Stimulated activated CD4-positive, alpha-beta T cell treated with anti-CD3 and anti-CD28 coated beads, Interleukin-1b, Interleukin-23, amount 100 ng/mL, for 24 hours (primary cell): ENCODE data around the gene CDH23.

ENCODE experiments used
- DNase-seq, 4 experiments: peaks; one replicate each; pipeline ENCODE4 v3.0.0-alpha.2; 2020; ENCODE audit warnings: low read depth in 4 of 4, low spot score in 1 of 4

The CDH23 gene

DNA sequence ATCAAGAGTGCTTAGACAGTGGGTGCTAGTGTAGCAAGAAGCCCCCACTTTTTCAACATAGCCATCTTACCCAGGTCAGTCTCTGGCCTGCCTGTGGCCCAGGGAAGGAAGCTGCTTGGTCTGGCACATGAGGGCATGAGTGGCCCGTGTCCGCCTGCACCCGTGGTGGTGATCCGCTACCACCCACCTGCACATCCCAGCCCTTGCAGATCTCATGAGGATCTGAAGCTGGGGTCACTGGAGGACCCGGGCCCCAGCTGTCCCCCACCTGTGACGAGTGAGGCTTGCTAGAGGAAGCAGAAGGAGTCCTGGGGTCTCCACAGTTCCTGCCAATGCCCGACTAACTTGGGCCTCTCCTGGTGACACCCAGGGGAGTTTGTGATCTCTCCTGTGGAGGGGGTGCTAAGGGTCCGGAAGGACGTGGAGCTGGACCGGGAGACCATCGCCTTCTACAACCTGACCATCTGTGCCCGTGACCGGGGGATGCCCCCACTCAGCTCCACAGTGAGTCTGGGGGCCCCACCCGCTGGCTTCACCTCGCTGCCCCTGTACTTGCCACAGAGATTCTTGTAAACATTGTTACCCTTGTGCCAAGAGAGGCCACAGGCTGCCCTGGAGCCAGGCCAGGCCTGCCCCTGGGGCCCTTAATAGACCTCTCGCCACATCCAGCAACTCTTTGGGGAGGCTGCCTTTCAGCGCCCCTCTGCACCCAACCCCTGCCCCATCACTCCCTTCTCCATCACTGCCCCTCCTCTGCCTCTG lies 387.4 kb downstream of the CDH23 start:
- no peak for DNase-seq

DNA sequence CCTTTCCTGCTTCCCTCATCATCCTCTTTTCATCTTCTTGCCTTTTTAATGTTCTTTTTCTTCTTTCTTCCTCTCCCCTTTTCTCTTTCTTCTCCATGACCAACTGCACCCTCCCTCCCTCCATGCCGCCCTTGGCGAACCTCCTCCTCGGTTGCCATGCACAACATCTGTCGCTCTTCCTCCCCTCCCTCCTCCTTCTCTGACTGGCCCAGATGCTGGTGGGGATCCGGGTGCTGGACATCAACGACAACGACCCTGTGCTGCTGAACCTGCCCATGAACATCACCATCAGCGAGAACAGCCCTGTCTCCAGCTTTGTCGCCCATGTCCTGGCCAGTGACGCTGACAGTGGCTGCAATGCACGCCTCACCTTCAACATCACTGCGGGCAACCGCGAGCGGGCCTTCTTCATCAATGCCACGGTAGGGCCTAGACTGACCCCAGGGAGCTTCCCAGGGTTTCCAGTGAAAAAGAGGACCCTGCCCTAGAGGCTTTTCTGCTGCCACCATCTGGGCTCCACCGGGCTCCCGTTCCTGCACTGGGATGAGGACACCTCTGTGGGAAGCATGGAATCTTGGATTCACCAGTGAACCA lies 388.1 kb downstream of the CDH23 start:
- DNase-seq: no peak

DNA sequence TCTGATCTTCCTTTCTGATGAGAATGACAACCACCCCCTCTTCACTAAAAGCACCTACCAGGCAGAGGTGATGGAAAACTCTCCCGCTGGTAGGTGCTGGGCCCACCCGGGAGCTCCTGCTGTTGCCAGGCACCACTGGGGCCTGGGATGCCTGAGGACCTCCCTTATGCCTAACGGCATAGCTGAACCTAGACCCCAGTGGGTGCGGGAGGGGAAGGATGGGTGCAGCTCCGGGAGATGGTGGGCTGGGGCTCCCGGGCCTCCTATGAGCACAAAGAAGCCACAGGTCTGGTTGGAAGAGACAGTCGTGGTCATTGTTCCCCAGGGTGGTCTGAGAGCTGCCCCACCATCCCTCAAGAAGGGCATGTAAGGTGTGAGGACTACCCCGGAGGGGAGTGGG lies 392.2 kb downstream of the CDH23 start:
- no peak for DNase-seq

DNA sequence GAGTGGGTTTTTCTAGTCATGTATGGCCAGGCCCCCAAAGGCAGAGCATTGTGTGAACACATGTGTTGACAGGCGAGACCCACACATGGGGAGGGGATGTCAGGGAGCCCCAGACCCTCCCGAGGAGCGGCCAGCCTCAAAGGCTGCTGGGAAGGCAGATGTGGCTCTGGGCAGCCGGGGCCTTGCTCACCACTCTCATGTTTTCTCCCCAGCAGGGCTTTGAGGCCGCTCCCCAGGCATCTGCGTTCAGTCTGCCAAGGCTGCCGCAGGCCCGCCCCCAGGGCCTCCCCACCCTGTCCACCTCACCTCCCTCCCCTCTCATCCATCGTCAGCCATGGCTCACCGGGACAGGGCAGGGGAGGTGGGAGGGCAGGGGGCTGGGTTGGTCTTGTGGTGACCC lies 393.2 kb downstream of the CDH23 start:
- no peak for DNase-seq

DNA sequence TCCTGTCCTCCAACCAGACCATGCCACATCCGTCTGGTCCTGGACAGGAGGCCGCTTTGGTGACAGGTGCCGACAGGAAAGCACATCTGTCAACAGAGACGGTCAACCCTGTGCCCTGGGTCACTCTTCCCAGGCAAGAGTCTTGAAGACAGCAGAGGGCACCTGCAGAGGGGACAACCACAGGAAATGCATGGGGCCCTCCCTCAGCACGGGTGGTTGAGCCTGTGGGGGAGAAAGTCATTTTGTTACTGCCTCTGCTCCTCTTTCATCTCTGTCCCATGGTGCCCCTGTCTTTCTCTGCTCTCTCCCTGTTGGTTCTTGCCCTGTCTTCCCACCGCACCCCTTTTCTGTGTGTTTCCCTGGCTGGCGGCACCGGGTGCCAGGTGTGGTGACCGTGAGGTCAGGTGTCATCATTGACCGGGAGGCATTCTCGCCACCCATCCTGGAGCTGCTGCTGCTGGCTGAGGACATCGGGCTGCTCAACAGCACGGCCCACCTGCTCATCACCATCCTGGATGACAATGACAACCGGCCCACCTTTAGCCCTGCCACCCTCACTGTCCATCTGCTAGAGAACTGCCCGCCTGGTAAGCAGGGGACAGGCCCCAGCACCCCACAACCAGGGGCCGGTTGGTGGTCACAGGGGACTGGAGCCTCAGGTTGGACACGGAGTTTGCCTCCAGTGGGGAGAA lies 394.2 kb downstream of the CDH23 start:
- no peak for DNase-seq

DNA sequence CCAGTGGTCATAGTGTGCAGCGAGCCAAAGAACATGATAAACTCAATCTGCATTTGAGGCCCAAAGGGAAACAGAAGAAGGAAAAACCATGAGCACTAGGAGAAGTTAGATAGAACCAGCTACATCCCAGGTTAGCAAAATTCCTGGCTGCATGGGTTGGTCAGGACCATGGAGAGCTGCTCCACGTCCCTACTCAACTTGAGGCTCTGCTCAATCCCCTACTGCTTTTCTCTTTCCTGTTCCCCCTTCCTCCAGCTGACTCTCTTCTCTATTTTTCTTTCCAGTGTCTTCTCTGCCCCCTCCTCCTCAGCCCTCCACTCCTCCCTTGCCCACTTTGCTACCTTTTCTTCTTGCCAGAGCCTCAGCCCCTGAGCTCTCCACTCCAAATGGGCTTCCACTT lies 398.5 kb downstream of the CDH23 start:
- no peak for DNase-seq

DNA sequence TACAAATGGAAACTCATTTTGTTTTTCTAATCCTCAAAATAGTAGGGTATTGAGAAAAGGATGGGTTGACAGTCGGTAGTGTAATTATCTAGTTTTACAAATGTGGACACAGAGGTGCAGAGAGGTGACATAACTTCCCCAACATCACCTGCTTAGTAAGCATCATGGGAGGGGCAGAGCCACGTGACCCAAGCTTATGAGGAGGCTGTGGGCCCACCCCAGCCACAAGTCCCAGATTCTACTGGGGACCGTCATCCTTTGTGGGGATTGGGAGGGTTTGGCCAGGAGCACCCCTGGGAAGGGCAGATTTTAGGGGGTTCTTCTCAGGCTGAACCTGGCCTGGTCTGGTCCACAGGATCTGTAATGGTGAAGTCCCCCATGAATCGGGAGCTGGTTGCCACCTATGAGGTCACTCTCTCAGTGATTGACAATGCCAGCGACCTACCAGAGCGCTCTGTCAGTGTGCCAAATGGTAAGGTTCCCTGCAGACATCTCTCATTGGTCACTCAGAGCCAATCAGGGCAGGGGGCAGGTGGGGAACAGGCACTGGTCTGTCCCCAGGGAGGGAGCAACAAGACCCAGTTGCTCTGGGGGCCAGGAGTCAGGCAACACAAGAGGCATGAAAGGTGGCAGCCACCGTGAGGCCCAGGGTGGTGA lies 400.2 kb downstream of the CDH23 start:
- no peak for DNase-seq

DNA sequence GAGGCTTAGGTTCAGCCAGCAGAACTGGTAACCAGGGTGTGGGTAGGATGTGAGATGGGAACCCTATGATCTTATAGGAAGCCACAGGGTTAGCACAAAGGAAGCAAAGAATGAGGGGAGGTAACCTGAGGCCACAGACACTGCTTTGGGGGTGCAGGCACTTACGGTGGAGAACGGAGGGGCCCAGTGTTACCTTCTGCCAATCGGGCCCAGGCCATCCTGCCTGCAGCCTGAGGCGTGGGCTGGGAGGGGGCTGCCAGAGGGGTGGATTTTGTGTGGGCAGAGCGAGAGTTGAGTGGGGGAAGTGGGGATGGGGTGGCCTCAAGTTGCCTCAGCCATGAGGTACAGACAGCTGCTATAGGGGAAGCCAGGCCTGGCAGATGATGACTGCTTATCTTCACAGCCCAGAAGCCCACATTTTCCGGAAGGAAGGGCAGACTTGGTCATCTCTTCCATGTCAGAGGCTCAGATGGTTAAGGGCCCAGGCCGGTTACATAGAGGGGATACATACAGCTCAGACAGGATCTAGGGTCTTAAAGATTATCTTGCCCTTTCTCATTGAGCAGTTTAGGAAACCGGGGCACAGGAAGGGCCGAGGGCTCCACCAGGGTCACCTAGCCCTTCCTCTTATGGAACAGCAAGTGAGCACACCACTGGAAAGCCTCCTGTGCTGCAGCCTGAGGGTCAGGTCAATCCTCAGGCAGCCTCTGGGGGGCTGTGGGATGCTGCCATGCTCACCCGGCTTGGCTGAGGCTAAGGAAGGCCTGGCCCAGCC lies 401.0 kb downstream of the CDH23 start:
- no peak for DNase-seq

DNA sequence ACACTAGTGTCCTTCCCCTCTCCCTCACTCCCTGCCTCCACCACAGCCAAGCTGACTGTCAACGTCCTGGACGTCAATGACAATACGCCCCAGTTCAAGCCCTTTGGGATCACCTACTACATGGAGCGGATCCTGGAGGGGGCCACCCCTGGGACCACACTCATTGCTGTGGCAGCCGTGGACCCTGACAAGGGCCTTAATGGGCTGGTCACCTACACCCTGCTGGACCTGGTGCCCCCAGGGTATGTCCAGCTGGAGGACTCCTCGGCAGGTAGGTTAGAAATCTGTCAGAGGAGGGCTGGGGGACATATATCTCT lies 401.5 kb downstream of the CDH23 start:
- DNase-seq: no peak

DNA sequence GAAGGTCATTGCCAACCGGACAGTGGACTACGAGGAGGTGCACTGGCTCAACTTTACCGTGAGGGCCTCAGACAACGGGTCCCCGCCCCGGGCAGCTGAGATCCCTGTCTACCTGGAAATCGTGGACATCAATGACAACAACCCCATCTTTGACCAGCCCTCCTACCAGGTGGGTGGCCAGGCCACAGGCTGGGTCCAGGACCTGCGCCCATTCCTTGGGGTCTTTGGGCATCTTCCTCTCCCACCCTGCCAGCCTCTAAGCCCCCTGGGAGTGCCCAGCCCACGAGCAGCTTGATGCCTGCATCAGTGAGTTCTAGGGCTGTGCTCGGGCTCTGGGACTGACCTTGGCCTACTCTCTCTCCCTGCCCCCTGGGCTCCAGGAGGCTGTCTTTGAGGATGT lies 402.4 kb downstream of the CDH23 start:
- DNase-seq: no peak

DNA sequence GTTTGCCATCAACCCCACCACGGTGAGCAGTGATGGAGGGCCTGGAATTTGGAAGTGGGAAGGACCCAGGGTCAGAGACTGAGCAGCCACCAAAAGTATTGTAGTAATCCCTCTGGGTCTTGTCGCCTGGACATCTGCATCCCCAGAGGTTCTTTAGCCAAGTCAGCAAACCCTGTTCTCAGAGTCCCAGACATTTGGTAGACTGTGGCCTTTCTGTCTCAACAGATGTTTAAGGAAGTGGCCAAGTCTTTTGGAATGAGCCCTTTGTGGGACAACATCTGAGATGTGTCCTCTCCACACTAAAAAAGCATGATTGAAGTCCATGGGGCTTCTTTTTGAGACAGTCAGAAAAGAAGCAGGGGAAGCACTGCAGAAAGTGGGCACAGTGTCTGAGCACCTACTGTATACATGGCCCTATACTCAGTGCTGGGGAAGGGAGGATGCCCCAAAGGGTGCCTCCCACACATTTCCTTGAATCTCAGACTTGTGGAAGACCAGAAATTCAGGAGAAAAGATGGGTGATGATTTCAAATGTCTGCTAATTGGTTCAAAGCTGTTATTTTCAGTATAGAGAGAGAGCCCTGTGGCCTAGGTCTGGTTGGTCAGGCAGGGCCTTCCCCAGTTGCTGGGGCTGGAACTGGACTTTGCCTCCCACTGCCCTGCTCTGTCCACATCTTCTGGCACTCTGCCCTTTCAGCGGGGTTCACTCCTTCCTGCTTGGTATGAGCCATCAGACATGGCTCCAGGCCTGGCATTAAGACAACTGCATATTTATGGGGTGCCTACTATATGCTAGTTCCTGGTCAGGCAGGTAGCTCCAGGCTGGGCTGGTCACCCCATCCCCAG lies 403.1 kb downstream of the CDH23 start:
- no peak for DNase-seq

DNA sequence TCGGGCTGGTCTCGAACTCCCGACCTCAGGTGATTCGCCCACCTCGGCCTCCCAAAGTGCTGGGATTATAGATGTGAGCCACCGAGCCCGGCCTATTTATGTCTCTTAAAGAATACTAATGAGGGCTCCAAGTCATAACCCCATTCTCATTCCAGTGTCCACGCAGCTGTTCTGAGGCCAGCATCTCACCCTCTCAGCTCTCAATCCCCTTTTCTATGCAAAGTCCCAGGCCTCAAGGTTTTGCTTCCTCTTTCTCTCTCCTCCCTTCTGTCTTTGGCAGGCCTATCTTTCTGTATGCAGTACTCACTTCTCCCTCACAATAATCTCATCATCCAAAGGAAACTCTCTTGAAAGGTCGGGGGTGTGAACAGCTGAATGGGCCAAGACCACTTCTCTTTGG lies 404.6 kb downstream of the CDH23 start:
- no peak for DNase-seq

DNA sequence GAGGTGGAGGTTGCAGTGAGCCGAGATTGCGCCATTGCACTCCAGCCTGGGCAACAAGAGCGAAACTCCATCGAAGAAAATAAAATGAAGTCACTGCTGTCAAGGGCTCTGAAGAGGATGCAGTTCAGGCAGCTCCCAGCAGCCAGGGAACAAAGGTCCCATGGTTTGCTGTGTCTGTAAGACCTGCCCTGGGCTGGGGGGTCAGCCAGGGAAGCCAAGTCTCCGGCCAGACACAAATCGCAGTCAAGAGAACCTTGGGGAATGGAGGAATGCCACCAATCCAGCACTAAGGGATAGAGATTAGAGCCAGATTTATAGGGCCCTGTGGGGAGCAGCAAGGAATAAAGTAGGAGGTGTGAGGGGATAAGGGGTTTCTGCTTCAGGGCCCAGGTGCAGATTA lies 405.5 kb downstream of the CDH23 start:
- no peak for DNase-seq

DNA sequence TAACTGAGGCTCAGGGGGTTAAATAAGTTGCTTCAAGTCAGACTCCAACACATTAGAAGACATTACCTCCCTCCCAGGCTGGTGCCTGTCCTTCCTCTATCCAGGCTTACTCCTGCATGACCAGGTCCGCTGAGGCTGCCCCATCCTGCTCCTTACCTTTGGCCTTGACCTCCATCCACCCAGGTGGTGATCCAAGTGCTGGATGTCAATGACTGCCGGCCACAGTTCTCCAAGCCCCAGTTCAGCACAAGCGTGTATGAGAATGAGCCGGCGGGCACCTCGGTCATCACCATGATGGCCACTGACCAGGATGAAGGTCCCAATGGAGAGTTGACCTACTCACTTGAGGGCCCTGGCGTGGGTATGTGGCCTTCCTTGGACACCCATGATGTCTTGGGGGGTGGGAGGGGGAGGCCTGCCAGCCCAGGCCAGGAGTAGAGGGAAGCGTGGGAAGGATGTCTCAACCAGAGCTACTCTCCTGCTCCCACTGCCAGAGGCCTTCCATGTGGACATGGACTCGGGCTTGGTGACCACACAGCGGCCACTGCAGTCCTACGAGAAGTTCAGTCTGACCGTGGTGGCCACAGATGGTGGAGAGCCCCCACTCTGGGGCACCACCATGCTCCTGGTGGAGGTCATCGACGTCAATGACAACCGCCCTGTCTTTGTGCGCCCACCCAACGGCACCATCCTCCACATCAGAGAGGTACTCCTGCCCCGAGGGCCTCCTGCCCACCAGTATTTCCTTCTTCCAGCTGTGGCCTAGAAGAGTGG lies 406.2 kb downstream of the CDH23 start:
- no peak for DNase-seq

DNA sequence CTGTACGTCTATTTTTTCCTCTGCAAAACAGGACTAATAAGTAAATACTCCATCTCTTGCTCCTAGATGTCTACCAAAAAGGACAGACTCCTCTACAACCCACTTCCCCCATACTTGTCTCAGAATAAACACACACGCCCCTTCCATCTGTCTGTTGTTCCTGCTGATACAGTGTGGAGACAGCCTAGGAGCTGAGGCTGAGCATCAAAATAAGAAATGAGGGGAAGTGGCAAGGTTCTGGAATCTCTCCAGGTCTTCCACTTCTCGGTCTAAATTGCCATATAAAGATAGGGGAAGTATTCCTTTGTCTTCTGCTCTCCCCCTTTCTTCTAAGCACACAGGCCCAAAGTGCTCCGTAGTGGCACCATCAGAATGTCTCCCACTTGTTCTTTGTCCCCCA lies 407.4 kb downstream of the CDH23 start:
- no peak for DNase-seq

DNA sequence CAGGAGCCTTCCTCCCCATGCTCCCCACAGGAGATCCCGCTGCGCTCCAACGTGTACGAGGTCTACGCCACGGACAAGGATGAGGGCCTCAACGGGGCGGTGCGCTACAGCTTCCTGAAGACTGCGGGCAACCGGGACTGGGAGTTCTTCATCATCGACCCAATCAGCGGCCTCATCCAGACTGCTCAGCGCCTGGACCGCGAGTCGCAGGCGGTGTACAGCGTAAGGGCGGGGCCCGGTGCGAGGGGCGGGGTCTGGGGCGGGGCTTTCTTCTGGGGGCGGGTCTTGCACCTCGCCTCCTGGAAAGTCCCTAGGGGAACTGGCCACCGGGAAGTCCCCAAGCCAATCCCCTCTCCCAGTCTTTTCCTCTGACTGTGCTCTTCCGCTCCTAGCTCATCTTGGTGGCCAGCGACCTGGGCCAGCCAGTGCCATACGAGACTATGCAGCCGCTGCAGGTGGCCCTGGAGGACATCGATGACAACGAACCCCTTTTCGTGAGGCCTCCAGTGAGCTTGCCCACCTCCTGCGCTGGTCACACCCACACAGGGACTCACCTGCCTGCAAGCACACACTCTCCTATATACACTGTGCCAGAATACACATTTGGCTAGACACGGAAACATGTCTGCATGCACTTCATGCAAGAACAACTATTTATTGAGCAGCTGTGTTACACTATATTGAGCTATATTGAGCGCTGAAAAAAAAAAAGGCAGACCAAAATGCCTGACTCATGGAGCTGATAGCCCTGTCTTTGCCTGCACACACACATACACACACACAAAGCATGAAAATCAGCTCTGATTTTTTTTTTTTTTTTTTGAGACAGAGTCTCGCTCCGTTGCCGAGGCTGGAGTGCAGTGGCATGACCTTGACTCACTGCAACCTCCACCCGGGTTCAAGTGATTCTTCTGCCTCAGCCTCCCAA lies 409.3 kb downstream of the CDH23 start:
- DNase-seq: no peak

DNA sequence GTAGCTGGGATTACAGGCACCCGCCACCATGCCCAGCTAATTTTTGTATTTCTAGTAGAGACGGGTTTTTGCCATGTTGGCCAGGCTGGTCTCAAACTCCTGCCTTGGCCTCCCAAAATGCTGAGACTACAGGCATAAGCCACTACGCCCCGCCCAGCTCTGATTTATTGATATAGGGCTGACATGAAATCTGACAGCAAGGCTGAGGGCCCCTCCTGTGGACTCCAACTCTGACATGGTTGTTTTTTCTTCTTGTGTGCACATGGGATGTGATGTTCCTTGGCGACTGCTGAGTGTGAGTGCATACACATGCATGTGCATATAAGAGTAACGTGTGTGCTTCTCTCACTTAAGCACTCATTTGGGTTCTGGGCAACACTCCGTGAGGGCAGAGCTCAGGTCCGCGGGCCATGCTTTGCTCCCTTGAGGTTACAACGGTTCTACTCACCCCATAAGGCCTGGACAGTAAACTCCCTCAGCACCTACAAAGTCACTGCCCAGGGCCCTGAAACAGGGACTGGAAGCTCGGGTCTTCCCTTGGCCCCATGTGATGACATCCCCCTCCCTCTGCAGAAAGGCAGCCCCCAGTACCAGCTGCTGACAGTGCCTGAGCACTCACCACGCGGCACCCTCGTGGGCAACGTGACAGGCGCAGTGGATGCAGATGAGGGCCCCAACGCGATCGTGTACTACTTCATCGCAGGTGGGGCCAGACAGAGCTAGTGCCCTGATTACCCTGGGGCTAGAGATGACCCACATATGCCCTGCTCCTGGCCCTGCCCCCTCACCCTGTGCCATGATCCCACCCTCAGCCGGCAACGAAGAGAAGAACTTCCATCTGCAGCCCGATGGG lies 410.2 kb downstream of the CDH23 start:
- no peak for DNase-seq
